Measurements from ENCODE around the gene TUT1. TPM values are rescaled to one million over a fixed set of nuclear protein-coding genes. Genes with fewer than 3 reads are reported as not detected.

Gene TUT1
- total RNA-seq, 1 experiment from 2014 or later, result 19.9 TPM

GRCh38 chr11:62601372-62602140 is 10.2 kb upstream of the TUT1 start, which contains the start of gene MTA2:
MTA2 (minus strand) TSS chr11:62601865; CDS start chr11:62601450, 415 bp downstream.
- POLR2A ChIA-PET, result interaction anchor here (0.6 to 1.9 kb wide), 4 partner anchors 10 to 430 kb away, joined by 3 to 11 read pairs (median 5); partner anchors contain the start of gene TUT1
- TF ChIP-seq REST (IDR thresholded peaks at IDR 0.05; ENCODE audit: insufficient read depth in 1 of 2, low read depth in 2 of 2, low read length in 1 of 2) (no peak), CTCF (IDR thresholded peaks at IDR 0.05) (no peak), POLR2AphosphoS5 (IDR thresholded peaks at IDR 0.05; ENCODE audit: low read depth, low read length) (peak; percentile 89), SIN3A (IDR thresholded peaks at IDR 0.05; ENCODE audit: borderline replicate concordance, insufficient read depth, low read depth, low read length) (peak; percentile 69; the same call in 1 of the 2 replicates), TCF7L2 (IDR thresholded peaks at IDR 0.05; ENCODE audit: low read depth, low read length) (no peak)
- intact Hi-C loops (cut with micrococcal nuclease; ENCODE audit: unreplicated experiment) (no loop called here), in situ Hi-C loops (cut with HindIII; ENCODE audit: low pct_unique_long_range_greater_than_20kb, low sequenced_read_pairs) (no loop called here)
- Histone ChIP-seq H3K27me3 (ENCODE audit: control insufficient read depth, insufficient read depth, low read length) (no peaks in the 10 kb centered on the region), H3K4me1 (ENCODE audit: control insufficient read depth, insufficient read depth, low read length) (peaks cover 26% of the 10 kb centered on the region), H3K36me3 (ENCODE audit: control insufficient read depth, insufficient read depth, low read length) (peaks cover 20% of the 10 kb centered on the region), H3K9me3 (ENCODE audit: control insufficient read depth, insufficient read depth, low read depth, low read length) (no peaks in the 10 kb centered on the region), H3K27ac (ENCODE audit: low read length) (peak within 1 kb of the TSS; percentile 98), H3K4me3 (ENCODE audit: low read depth in 2 of 2, low read length in 2 of 2) (peak within 1 kb of the TSS; percentile 70 to 76)
- CTCF ChIA-PET, result interaction anchor here (1.3 kb wide), 1 partner anchor 10 kb away, joined by 5 read pairs; no protein-coding TSS in a partner anchor
- ATAC-seq (peak; percentile 94), DNase-seq (ENCODE audit: low read depth, low spot score) (peak; percentile 84)
- no TSS peak for BruUV-seq (replicated peaks)

- CTCF ChIA-PET, result interaction anchor here (1.3 kb wide), 1 partner anchor 11 kb away, joined by 5 read pairs; no protein-coding TSS in a partner anchor
- DNase-seq (ENCODE audit: low read depth, low spot score) (no peak), ATAC-seq (peak; percentile 31; the same call in 1 of the 2 replicates)
- no peaks in the 10 kb centered on the region for H3K27me3 ChIP-seq (ENCODE audit: control insufficient read depth, insufficient read depth, low read length)
- peak overlapping the region; percentile 98 for H3K27ac ChIP-seq (ENCODE audit: low read length)
- POLR2A ChIA-PET, result interaction anchor here (0.6 to 1.9 kb wide), 3 partner anchors 9 to 67 kb away, joined by 3 to 8 read pairs (median 7); partner anchors contain the start of gene TUT1
- no peaks in the 10 kb centered on the region for H3K9me3 ChIP-seq (ENCODE audit: control insufficient read depth, insufficient read depth, low read depth, low read length)
- in situ Hi-C loops (cut with HindIII; ENCODE audit: low pct_unique_long_range_greater_than_20kb, low sequenced_read_pairs), result no loop called here
- peaks cover 26% of the 10 kb centered on the region for H3K4me1 ChIP-seq (ENCODE audit: control insufficient read depth, insufficient read depth, low read length)
- TF ChIP-seq POLR2AphosphoS5 (IDR thresholded peaks at IDR 0.05; ENCODE audit: low read depth, low read length), result no peak
- no peak for TF ChIP-seq SIN3A (IDR thresholded peaks at IDR 0.05; ENCODE audit: borderline replicate concordance, insufficient read depth, low read depth, low read length)
- no peak for TF ChIP-seq REST (IDR thresholded peaks at IDR 0.05; ENCODE audit: insufficient read depth in 1 of 2, low read depth in 2 of 2, low read length in 1 of 2)
- BruUV-seq (replicated peaks), result no TSS peak
- intact Hi-C loops (cut with micrococcal nuclease; ENCODE audit: unreplicated experiment), result no loop called here
- peak overlapping the region; percentile 70 to 76 for H3K4me3 ChIP-seq (ENCODE audit: low read depth in 2 of 2, low read length in 2 of 2)
- H3K36me3 ChIP-seq (ENCODE audit: control insufficient read depth, insufficient read depth, low read length), result peaks cover 23% of the 10 kb centered on the region
Observed at GRCh38 chr11:62601122-62601371, 9.7 kb upstream of the TUT1 start.

Measured in Panc1 (cell line).